ENCODE results near the gene C19orf33. TPM values are rescaled to one million over a fixed set of nuclear protein-coding genes. Genes with fewer than 3 reads are reported as not detected.

The C19orf33 gene
- total RNA-seq, 1 experiment from 2014 or later = 135 TPM

DNA sequence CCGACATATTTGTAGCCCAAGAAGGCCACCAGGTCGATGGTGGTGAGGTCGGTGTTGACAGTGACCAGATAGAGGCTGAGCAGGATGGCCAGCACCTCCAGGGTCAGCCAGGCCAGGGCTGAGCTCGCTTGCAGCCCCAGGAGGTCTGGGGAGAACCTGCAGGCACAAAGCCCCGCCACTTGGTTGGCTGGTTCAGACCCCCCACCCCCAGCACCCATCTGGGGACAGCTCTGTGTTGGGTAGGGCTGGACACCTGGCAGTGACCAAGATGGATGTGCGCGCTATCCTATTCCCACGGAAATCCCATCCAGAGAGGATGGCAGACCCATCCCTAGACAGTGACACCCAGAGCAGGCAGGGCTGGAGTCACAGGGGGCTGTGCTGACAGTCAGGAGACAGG, 3.5 kb downstream of the C19orf33 start:
- Histone ChIP-seq H3K9ac (ENCODE audit: low read length) (0 out of 2 replicates have a peak overlapping the region, but pooled peaks have one; percentile 8), H3K27me3 (ENCODE audit: insufficient read depth, low read length) (no peaks in the 10 kb centered on the region), H3K4me3 (replicated peaks in 1 of 2; ENCODE audit: low read depth in 1 of 2, low read length in 2 of 2) (no peak overlapping the region), H3K27ac (ENCODE audit: low read depth, low read length) (no peak overlapping the region; the same call in 1 of the 2 replicates), H3K4me2 (ENCODE audit: low read length) (no peak overlapping the region), H3K79me2 (ENCODE audit: insufficient read depth, low read length) (peaks cover 22% of the 10 kb centered on the region), H3K9me3 (ENCODE audit: control insufficient read depth in 1 of 2, insufficient read depth in 1 of 2, low read depth in 1 of 2, low read length in 2 of 2) (no peaks in the 10 kb centered on the region), H3K4me1 (ENCODE audit: control insufficient read depth in 1 of 2, insufficient read depth in 2 of 2, low read length in 2 of 2) (peaks cover 17 to 26% of the 10 kb centered on the region in 2 experiments), H4K20me1 (ENCODE audit: insufficient read depth) (no peaks in the 10 kb centered on the region), H2AFZ (ENCODE audit: low read depth, low read length, poor library complexity, severe bottlenecking) (no peak overlapping the region), H3K9me2 (ENCODE audit: insufficient read depth) (no peaks in the 10 kb centered on the region), H3K36me3 (ENCODE audit: control insufficient read depth in 1 of 2, insufficient read depth in 2 of 2, low read length in 2 of 2) (peaks cover 10% of the 10 kb centered on the region in 2 experiments; a peak in 3 of 4 replicates)
- TF ChIP-seq, protein P1, sequence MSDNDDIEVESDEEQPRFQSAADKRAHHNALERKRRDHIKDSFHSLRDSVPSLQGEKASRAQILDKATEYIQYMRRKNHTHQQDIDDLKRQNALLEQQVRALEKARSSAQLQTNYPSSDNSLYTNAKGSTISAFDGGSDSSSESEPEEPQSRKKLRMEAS (IDR thresholded peaks at IDR 0.05) = no peak
- TF ChIP-seq YY1 (IDR thresholded peaks at IDR 0.05; ENCODE audit: extremely low read depth, insufficient replicate concordance, low read depth, low read length) (no peak), TCF7L2 (IDR thresholded peaks at IDR 0.05; ENCODE audit: borderline replicate concordance, extremely low read depth, insufficient read depth, insufficient read length) (no peak), RAD21 (IDR thresholded peaks at IDR 0.05; ENCODE audit: low read depth) (no peak), ELF1 (IDR thresholded peaks at IDR 0.05; ENCODE audit: borderline replicate concordance, low read depth) (no peak), ZNF274 (IDR thresholded peaks at IDR 0.05; ENCODE audit: low read depth, low read length) (no peak), EZH2phosphoT487 (IDR thresholded peaks at IDR 0.05; ENCODE audit: borderline replicate concordance) (no peak), SP1 (IDR thresholded peaks at IDR 0.05; ENCODE audit: low read depth) (no peak), ZFX (IDR thresholded peaks at IDR 0.05) (no peak)
- TF ChIP-seq, protein P2, sequence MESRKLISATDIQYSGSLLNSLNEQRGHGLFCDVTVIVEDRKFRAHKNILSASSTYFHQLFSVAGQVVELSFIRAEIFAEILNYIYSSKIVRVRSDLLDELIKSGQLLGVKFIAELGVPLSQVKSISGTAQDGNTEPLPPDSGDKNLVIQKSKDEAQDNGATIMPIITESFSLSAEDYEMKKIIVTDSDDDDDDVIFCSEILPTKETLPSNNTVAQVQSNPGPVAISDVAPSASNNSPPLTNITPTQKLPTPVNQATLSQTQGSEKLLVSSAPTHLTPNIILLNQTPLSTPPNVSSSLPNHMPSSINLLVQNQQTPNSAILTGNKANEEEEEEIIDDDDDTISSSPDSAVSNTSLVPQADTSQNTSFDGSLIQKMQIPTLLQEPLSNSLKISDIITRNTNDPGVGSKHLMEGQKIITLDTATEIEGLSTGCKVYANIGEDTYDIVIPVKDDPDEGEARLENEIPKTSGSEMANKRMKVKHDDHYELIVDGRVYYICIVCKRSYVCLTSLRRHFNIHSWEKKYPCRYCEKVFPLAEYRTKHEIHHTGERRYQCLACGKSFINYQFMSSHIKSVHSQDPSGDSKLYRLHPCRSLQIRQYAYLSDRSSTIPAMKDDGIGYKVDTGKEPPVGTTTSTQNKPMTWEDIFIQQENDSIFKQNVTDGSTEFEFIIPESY (IDR thresholded peaks at IDR 0.05; ENCODE audit: extremely low read depth, insufficient replicate concordance, low read length) = no peak
- RAD21 ChIA-PET (ENCODE audit: low non-redundant PET in 1 of 2, low total read pairs in 2 of 2, uncharacterized antibody in 2 of 2, unreplicated experiment in 2 of 2) = no interaction called here
- CTCF ChIA-PET = no interaction called here
- DNase-seq (ENCODE audit: low read depth, low spot score) (no peak), ATAC-seq (no peak)
- intact Hi-C loops (cut with micrococcal nuclease) = no loop called here
- POLR2A ChIA-PET = no interaction called here
- no TSS peak for BruUV-seq (replicated peaks)
